ENCODE data around the gene TMC7. TPM values are rescaled to one million over a fixed set of nuclear protein-coding genes. Genes with fewer than 3 reads are reported as not detected.
A peak's percentile ranks its signal among the peaks of the same experiment; 100 is the strongest.

TMC7 gene
- total and polyA plus RNA-seq, 12 donors, result 0.10 to 1.4 (median 0.35) TPM; not detected in 1

DNA sequence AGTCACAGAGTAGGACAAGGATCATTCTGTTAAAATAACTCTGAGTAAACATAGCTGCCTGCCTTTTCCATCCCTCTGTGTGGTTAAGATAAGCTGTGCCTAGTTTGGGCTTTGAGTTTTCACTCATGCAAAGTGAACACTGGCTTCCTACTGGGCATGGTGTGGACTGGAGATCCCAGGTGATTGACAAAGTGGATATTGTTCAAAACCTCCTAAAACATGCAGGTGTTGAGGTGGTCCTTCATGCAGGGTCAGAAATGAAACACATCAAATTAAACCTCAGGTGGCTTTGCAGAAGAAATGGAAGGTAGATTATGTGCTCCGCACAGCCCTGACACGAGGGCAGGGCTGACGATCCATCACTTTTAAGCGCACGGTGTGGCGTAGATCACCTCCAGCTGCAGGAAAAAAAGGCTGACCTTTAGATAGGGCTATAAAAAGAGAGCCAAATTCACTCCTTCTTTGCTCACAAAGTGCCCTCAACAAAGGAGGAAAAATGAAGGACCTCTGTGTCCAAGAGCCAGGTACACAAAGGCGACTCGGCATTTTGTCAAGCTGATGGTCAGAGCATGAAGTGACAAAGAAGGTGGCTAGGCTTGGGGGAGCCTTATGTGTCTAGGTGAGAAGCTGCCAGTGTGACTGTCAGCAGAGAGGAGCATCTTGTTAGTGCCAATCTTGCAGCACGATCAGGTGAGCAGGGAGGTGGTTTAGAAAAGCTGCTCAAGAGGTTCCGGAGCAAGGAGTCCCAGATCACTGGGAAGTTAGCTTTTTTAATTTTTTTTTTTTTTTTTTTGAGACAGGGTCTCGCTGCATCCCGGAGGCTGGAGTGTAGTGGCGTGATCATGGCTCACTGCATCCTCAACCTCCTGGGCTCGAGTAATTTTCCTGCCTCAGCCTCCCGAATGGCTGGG, 110.2 kb downstream of the TMC7 start:
- H3K36me3 ChIP-seq (replicated peaks in 1 of 2), result no peaks in the 10 kb centered on the region
- TF ChIP-seq POLR2A (IDR thresholded peaks at IDR 0.05), result no peak
- TF ChIP-seq, protein P1, sequence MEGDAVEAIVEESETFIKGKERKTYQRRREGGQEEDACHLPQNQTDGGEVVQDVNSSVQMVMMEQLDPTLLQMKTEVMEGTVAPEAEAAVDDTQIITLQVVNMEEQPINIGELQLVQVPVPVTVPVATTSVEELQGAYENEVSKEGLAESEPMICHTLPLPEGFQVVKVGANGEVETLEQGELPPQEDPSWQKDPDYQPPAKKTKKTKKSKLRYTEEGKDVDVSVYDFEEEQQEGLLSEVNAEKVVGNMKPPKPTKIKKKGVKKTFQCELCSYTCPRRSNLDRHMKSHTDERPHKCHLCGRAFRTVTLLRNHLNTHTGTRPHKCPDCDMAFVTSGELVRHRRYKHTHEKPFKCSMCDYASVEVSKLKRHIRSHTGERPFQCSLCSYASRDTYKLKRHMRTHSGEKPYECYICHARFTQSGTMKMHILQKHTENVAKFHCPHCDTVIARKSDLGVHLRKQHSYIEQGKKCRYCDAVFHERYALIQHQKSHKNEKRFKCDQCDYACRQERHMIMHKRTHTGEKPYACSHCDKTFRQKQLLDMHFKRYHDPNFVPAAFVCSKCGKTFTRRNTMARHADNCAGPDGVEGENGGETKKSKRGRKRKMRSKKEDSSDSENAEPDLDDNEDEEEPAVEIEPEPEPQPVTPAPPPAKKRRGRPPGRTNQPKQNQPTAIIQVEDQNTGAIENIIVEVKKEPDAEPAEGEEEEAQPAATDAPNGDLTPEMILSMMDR (IDR thresholded peaks at IDR 0.05), result no peak
- intact Hi-C loops (cut with DNase I), result loop anchor here in 1 of 2 donors (10.0 kb wide), 1 partner anchor 411 kb away; no protein-coding TSS in a partner anchor
- no peaks in the 10 kb centered on the region for H3K9me3 ChIP-seq (replicated peaks in 1 of 3)
- H3K4me3 ChIP-seq, result no peak overlapping the region
- H3K27ac ChIP-seq, result no peak overlapping the region
- H3K4me1 ChIP-seq (replicated peaks in 1 of 2), result no peaks in the 10 kb centered on the region
- 77 to 84% (median 80%) methylated on average over 15 of the region's 15 CpGs for WGBS, 4 donors
- no peaks in the 10 kb centered on the region for H3K27me3 ChIP-seq
- no peak for DNase-seq

DNA sequence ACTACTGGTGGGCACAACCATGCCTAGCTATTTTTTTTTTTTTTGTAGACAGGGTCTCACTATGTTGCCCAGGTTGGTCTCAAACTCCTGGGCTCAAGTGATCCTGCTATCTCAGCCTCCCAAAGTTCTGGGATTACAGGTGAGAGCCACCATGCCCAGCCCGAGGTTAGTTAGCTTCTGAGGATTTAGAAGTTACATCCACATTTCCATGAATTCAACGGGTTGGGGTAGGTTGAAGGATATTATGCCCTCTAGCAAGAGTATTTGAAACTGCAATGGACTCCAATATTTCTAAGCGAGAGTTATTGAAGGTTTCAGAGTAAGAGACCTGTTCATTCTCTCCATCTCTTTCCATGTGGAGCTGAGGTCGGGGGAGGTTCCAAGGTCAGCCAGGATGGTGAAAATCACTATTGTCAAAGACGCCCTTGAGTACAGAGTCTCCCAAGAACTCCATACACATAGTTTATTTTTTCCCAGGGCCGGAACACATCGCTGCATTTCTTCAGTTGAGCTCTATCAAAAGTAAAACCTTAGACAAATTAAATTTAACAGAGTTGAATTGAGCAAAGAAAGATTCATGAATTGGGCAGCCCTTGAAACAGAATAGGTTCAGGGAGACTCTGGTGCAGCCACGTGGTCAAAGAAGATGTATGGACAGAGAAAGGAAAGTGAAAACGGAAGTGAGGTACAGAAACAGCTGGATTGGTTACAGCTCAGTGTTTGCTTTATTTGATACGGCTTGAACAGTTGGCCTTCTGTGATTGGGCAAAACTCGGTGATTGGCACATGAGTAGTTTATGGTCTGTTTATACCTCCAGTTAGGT, 111.0 kb downstream of the TMC7 start:
- no peak for DNase-seq
- Histone ChIP-seq H3K27me3 (no peaks in the 10 kb centered on the region), H3K4me1 (replicated peaks in 1 of 2) (no peaks in the 10 kb centered on the region), H3K27ac (no peak overlapping the region), H3K4me3 (no peak overlapping the region), H3K36me3 (replicated peaks in 1 of 2) (no peaks in the 10 kb centered on the region), H3K9me3 (replicated peaks in 1 of 3) (no peaks in the 10 kb centered on the region)
- no peak for TF ChIP-seq POLR2A (IDR thresholded peaks at IDR 0.05)
- TF ChIP-seq, protein P1 (IDR thresholded peaks at IDR 0.05), result peak in 1 of 6 experiments; percentile 17
- WGBS, 4 donors, result 55 to 62% (median 59%) methylated on average over 11 of the region's 11 CpGs
- intact Hi-C loops (cut with DNase I), result loop anchor here in 1 of 2 donors (10.0 kb wide), 1 partner anchor 410 kb away; no protein-coding TSS in a partner anchor

DNA sequence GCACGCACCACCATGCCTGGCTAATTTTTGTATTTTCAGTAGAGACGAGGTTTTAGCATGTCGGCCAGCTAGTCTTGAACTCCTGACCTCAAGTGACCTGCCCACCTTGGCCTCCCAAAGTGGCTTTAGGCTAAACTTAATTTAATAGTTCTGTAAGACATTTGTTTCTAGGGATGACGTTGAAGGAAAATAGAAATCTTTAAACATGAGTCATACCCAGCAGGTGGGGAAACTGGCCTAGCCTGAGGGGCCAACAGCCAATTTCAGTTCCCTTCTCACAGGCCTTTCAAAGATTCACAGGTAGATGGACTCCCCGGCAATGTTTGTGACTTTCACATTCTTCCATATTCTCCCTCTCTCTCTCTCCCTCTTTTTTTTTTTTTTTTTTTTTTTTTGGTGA, 111.9 kb downstream of the TMC7 start:
- DNase-seq, result no peak
- 78 to 83% (median 81%) methylated on average over 5 of the region's 5 CpGs for WGBS, 4 donors
- Histone ChIP-seq H3K36me3 (replicated peaks in 1 of 2) (no peaks in the 10 kb centered on the region), H3K27ac (no peak overlapping the region), H3K27me3 (no peaks in the 10 kb centered on the region), H3K9me3 (replicated peaks in 1 of 3) (no peaks in the 10 kb centered on the region), H3K4me1 (replicated peaks in 1 of 2) (no peaks in the 10 kb centered on the region), H3K4me3 (no peak overlapping the region)
- intact Hi-C loops (cut with DNase I), result loop anchor here in 1 of 2 donors (10.0 kb wide), 1 partner anchor 409 kb away; no protein-coding TSS in a partner anchor
- no peak for TF ChIP-seq POLR2A (IDR thresholded peaks at IDR 0.05)
- TF ChIP-seq, protein P1 (IDR thresholded peaks at IDR 0.05), result no peak

DNA sequence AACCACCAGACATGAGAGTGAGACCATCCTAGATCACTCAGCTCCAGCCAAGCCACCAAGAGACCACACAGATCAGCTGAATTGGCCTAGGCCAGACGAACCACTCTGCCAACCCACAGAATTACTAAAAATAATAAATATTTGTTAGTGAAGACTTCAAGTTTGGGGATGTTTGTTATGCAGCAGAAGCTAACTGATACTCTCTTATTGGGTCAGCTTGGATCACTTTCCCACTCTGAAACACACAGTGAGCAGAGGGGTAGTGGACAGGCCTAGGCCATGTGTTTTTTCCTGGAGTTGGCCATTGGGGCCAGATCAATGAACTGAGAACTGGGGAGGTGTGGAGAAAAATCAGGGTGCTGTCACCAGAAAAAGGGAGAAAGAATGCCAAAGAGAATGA, 114.4 kb downstream of the TMC7 start:
- 73 to 94% (median 81%) methylated on average over 1 of the region's 1 CpG for WGBS, 4 donors
- Histone ChIP-seq H3K27me3 (no peaks in the 10 kb centered on the region), H3K36me3 (replicated peaks in 1 of 2) (no peaks in the 10 kb centered on the region), H3K9me3 (replicated peaks in 1 of 3) (no peaks in the 10 kb centered on the region), H3K27ac (no peak overlapping the region), H3K4me1 (replicated peaks in 1 of 2) (no peaks in the 10 kb centered on the region), H3K4me3 (no peak overlapping the region)
- TF ChIP-seq POLR2A (IDR thresholded peaks at IDR 0.05), result no peak
- TF ChIP-seq, protein P1 (IDR thresholded peaks at IDR 0.05), result no peak
- intact Hi-C loops (cut with DNase I), result loop anchor here in 1 of 2 donors (10.0 kb wide), 1 partner anchor 407 kb away; no protein-coding TSS in a partner anchor
- no peak for DNase-seq
